ENCODE results near the gene TNFRSF4. TPM values are rescaled to one million over a fixed set of nuclear protein-coding genes. Genes with fewer than 3 reads are reported as not detected.

The TNFRSF4 gene
- total and polyA plus RNA-seq, 2 donors (not counting 1 experiment from before 2014, with no cell fraction given) = 0.05 to 0.17 TPM

DNA sequence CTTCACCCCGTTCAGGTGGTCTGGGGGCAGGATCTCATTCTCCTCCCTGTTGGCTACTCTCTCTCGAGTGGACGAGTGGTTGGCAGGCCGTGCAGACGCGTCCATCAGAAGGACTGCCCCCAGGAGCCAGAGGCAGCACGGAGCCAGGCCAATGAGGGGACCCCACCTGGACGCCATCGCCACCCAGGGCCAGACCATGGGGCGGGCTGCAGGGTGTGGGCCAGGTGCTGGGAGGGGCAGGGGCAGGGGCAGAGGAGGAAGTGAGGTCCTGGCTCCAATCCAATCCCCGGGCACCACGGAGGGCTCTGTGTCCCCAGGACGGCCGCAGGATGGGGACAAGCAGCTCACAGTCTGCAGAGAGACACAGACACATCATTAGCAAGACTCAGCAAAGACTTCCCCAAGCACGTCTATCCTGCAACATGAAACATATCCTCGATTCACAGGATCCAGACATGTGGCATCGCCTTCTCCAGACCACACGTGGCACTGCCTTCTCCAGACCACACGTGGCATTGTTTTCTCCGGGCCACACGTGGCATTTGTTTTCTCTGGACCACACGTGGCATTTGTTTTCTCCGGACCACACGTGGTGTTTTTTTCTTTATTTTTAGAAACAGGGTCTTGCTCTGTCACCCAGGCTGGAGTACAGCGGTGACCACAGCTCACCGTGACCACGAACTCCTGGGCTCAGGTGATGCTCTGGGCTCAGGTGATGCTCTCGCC lies 14.8 kb upstream of the TNFRSF4 start:
- DNase-seq (ENCODE audit: low read depth in 2 of 2) = no peak
- peaks cover 79% of the 10 kb centered on the region for H3K79me2 ChIP-seq (ENCODE audit: control insufficient read depth, insufficient read depth, low read length)
- peaks cover 31% of the 10 kb centered on the region for H3K36me3 ChIP-seq (ENCODE audit: control insufficient read depth, insufficient read depth, low read length)
- H3K4me3 ChIP-seq (replicated peaks in 1 of 4; ENCODE audit: control extremely low read depth in 1 of 4, insufficient read depth in 1 of 4, low read depth in 3 of 4, low read length in 4 of 4) = no peak overlapping the region
- no peak overlapping the region for H3K4me2 ChIP-seq (ENCODE audit: extremely low read depth, insufficient read depth, low read length)
- H3K27ac ChIP-seq (ENCODE audit: insufficient read depth, low read length) = no peak overlapping the region
- no peaks in the 10 kb centered on the region for H4K20me1 ChIP-seq (ENCODE audit: control insufficient read depth, extremely low read depth, insufficient read depth, low read length)
- no peak for TF ChIP-seq EZH2 (IDR thresholded peaks at IDR 0.05; ENCODE audit: low read length, missing control alignments)
- TF ChIP-seq, protein P1, sequence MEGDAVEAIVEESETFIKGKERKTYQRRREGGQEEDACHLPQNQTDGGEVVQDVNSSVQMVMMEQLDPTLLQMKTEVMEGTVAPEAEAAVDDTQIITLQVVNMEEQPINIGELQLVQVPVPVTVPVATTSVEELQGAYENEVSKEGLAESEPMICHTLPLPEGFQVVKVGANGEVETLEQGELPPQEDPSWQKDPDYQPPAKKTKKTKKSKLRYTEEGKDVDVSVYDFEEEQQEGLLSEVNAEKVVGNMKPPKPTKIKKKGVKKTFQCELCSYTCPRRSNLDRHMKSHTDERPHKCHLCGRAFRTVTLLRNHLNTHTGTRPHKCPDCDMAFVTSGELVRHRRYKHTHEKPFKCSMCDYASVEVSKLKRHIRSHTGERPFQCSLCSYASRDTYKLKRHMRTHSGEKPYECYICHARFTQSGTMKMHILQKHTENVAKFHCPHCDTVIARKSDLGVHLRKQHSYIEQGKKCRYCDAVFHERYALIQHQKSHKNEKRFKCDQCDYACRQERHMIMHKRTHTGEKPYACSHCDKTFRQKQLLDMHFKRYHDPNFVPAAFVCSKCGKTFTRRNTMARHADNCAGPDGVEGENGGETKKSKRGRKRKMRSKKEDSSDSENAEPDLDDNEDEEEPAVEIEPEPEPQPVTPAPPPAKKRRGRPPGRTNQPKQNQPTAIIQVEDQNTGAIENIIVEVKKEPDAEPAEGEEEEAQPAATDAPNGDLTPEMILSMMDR (conservative IDR thresholded peaks at IDR 0.05 in 1 of 2, IDR thresholded peaks at IDR 0.05 in 1 of 2; ENCODE audit: low read depth in 1 of 2, low read length in 2 of 2) = no peak
- no peak overlapping the region for H3K9ac ChIP-seq (ENCODE audit: insufficient read depth, low read length)
- no peak overlapping the region for H2AFZ ChIP-seq (ENCODE audit: low read length)
- H3K4me1 ChIP-seq (ENCODE audit: control insufficient read depth, extremely low read depth, insufficient read depth, low read length) = peaks cover 7% of the 10 kb centered on the region
- no peaks in the 10 kb centered on the region for H3K9me3 ChIP-seq (ENCODE audit: control insufficient read depth, insufficient read depth, low read depth, low read length)
- H3K27me3 ChIP-seq (ENCODE audit: control insufficient read depth, insufficient read depth, low read length) = no peaks in the 10 kb centered on the region

DNA sequence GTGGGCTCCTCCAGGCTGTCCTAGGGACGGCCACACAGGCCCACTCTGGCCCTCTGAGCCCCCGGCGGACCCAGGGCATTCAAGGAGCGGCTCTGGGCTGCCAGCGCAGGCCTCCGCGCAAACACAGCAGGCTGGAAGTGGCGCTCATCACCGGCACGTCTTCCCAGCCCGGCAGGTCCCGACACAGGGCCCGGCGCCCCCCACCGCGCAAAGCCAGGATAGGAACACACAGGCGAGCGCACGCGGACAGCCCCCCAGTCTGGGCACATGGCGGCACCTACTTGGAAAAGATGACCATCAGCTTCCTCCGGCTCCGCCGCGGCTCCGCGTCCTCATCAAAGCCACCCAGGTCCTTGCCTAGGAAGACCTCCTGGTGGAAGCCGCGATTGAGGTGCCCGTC lies 14.2 kb upstream of the TNFRSF4 start:
- H3K27ac ChIP-seq (ENCODE audit: insufficient read depth, low read length) = no peak overlapping the region
- no peak overlapping the region for H3K4me3 ChIP-seq (replicated peaks in 1 of 4; ENCODE audit: control extremely low read depth in 1 of 4, insufficient read depth in 1 of 4, low read depth in 3 of 4, low read length in 4 of 4)
- H3K79me2 ChIP-seq (ENCODE audit: control insufficient read depth, insufficient read depth, low read length) = peaks cover 75% of the 10 kb centered on the region
- DNase-seq (ENCODE audit: low read depth in 2 of 2) = no peak
- no peaks in the 10 kb centered on the region for H3K27me3 ChIP-seq (ENCODE audit: control insufficient read depth, insufficient read depth, low read length)
- no peaks in the 10 kb centered on the region for H3K9me3 ChIP-seq (ENCODE audit: control insufficient read depth, insufficient read depth, low read depth, low read length)
- peaks cover 31% of the 10 kb centered on the region for H3K36me3 ChIP-seq (ENCODE audit: control insufficient read depth, insufficient read depth, low read length)
- no peak overlapping the region for H3K4me2 ChIP-seq (ENCODE audit: extremely low read depth, insufficient read depth, low read length)
- H4K20me1 ChIP-seq (ENCODE audit: control insufficient read depth, extremely low read depth, insufficient read depth, low read length) = no peaks in the 10 kb centered on the region
- TF ChIP-seq EZH2 (IDR thresholded peaks at IDR 0.05; ENCODE audit: low read length, missing control alignments) = no peak
- TF ChIP-seq, protein P1 (conservative IDR thresholded peaks at IDR 0.05 in 1 of 2, IDR thresholded peaks at IDR 0.05 in 1 of 2; ENCODE audit: low read depth in 1 of 2, low read length in 2 of 2) = no peak
- H3K4me1 ChIP-seq (ENCODE audit: control insufficient read depth, extremely low read depth, insufficient read depth, low read length) = peaks cover 7% of the 10 kb centered on the region
- H2AFZ ChIP-seq (ENCODE audit: low read length) = no peak overlapping the region
- no peak overlapping the region for H3K9ac ChIP-seq (ENCODE audit: insufficient read depth, low read length)

DNA sequence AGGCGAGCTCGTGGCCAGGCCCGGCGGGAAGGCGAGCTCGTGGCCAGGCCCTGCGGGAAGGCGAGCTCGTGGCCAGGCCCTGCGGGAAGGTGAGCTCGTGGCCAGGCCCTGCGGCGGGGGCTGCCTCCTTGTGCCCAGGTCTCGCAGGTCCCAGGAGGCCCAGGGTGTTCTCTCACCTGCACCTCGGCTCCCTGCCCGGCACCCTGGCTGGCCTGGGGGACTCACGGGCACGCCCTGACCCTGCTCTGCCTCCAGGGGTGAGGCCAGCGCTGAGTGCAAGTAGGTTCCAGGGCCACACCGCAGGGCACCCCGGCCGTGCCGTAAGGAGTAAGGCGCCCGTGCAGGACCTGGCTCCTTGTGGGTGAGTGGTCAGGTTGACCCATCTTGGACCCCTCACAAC lies 13.4 kb upstream of the TNFRSF4 start:
- Histone ChIP-seq H3K4me2 (ENCODE audit: extremely low read depth, insufficient read depth, low read length) (no peak overlapping the region), H4K20me1 (ENCODE audit: control insufficient read depth, extremely low read depth, insufficient read depth, low read length) (no peaks in the 10 kb centered on the region), H3K79me2 (ENCODE audit: control insufficient read depth, insufficient read depth, low read length) (peaks cover 68% of the 10 kb centered on the region), H3K9me3 (ENCODE audit: control insufficient read depth, insufficient read depth, low read depth, low read length) (no peaks in the 10 kb centered on the region), H2AFZ (ENCODE audit: low read length) (no peak overlapping the region), H3K9ac (ENCODE audit: insufficient read depth, low read length) (no peak overlapping the region), H3K27me3 (ENCODE audit: control insufficient read depth, insufficient read depth, low read length) (no peaks in the 10 kb centered on the region), H3K4me1 (ENCODE audit: control insufficient read depth, extremely low read depth, insufficient read depth, low read length) (peaks cover 7% of the 10 kb centered on the region), H3K36me3 (ENCODE audit: control insufficient read depth, insufficient read depth, low read length) (peaks cover 34% of the 10 kb centered on the region), H3K4me3 (replicated peaks in 1 of 4; ENCODE audit: control extremely low read depth in 1 of 4, insufficient read depth in 1 of 4, low read depth in 3 of 4, low read length in 4 of 4) (no peak overlapping the region), H3K27ac (ENCODE audit: insufficient read depth, low read length) (no peak overlapping the region)
- DNase-seq (ENCODE audit: low read depth in 2 of 2) = no peak
- TF ChIP-seq, protein P1 (conservative IDR thresholded peaks at IDR 0.05 in 1 of 2, IDR thresholded peaks at IDR 0.05 in 1 of 2; ENCODE audit: low read depth in 1 of 2, low read length in 2 of 2) = no peak
- TF ChIP-seq EZH2 (IDR thresholded peaks at IDR 0.05; ENCODE audit: low read length, missing control alignments) = no peak

Data from fibroblast of lung (primary cell).